HG03460 (cell line): Measurements from ENCODE around the gene ERGIC1.

Experiments
- ATAC-seq: cut with Tn5 transposase; IDR thresholded peaks from one replicate; pipeline ENCODE4 v1.9.1; 2021; ENCODE audit not compliant: unreplicated experiment

The ERGIC1 gene

DNA sequence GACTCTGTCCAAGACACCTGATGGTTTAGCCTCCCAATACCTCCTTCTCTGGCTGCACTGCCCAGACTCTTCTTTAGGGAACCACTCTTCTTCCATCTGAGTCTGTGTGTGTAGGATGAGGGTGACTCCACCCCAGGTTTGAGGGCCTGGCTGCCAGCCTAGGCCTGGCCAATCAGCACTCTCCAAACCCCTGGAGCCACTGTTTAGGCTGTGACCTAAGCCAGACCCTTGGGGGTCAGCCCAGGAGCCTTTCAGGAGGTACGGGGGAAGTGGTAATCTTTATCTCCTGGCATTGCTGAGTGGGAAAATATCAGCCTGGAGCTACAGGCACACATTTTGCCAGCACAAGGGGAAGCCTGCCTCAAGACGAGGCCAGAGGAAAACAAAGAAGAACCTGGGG, 6.2 kb upstream of the ERGIC1 start:
- no peak for ATAC-seq

DNA sequence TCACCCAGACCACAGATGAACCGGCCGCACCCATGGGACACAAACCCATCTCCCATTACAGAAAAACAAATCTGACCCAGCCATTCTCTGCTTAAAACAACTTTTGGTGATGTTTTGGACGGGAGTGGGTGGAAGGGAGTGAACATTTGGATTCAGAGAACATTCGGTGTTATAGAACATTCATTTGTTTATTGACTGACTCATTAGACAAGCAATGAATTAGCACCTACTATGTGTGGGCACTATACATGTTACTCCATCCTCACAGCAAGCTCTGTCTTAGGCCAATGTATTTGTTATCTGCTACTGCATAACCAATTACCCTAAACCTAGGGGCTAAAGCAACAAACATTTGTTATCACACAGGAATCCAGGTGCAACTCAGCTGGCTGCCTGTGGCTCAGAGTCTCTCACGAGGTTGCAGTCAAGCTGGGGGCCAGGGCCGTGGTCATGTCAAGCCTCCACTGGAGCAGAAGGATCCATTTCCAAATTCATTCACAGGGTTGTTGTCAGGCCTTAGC, 5.1 kb upstream of the ERGIC1 start:
- ATAC-seq: no peak

DNA sequence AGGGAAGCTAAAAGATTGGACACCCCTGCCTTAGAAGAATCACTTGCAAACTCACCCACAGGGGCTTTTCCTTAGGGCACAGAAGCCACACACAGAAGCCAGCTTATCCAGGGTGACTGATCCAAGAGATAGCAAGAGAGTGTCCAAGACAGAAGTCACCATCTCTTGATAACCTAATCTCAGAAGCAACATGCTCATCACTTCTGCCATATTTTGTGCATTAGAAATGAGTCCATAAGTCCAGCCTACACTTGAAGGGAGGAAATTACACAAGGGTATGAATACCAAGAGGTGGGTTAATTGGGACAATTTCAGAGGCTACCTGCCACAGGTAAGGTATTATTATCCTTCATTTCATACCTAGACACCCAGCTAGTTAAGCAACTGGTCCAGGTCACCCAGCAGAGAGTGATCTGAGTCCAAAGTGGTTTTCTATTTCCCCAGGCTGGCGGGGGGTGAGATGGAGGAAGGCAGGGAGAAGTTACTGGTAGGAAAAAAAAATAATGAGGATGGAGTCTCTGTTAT, 3.7 kb upstream of the ERGIC1 start:
- no peak for ATAC-seq

DNA sequence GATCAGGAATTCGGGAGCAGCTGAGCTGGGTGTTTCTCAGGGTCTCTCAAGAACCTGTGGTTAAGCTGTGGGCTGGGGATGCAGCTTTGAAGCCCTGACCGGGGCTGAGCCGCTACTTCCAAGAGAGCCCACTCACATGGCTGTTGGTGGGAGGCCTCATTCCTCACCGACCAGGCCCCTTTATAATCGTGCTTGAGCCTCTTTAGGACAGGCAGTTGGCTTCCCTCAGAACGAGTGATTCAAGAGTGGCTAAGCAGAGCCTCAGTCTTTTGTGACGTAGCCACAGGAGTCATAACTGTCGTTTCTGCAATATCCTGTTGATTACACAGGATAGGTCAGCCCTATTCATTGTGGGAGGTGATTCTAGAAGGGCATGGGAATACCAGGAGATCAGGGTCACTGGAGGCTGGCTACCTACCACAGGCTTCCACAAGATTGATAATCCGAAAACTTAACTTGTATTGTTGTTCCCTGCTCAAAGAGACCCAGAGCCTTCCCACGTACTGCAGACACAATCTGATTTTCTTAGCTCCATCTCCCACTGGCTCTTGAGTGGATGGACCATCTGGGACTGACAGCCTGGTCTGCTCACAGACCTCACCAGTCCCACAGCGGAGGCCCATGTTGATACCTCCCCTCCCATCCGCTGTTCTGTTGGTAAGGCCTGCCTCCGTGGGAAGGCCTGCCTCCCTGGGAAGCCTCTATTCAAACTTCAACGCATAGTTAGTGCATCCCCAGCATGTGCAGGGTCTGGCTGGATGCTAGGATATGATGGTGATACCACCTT, 3.0 kb upstream of the ERGIC1 start:
- ATAC-seq: no peak

- no peak for ATAC-seq
These were observed 1.4 kb upstream of the ERGIC1 start for GRCh38 chr5:172832383-172833315.

GRCh38 chr5:172833372-172833685, 722 bp upstream of the ERGIC1 start:
- no peak for ATAC-seq

- no peak for ATAC-seq
These were observed 601 bp downstream of the ERGIC1 start for GRCh38 chr5:172834415-172835289.

GRCh38 chr5:172835290-172835993, 1.4 kb downstream of the ERGIC1 start:
- ATAC-seq: no peak

DNA sequence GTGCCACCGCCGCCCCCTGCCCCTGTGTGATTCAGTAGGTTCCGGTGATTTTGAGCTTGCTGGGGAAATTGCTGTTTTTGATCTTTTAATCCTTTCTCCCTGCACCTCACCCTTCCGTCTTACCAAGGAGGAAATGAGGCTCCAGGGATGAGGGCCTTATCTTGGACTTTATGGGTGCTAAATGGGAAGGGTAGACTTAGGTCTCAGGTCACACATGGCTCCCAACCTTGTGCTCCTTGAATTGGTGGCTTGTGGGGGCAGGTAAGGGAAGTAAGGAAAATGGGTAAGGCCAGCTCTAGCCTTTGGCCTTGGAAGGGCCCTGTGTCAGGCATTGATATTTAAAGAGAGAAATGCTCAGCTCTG, 1.9 kb downstream of the ERGIC1 start:
- ATAC-seq: no peak

GRCh38 chr5:172837640-172838039, 3.6 kb downstream of the ERGIC1 start:
- peak; percentile 74 for ATAC-seq

DNA sequence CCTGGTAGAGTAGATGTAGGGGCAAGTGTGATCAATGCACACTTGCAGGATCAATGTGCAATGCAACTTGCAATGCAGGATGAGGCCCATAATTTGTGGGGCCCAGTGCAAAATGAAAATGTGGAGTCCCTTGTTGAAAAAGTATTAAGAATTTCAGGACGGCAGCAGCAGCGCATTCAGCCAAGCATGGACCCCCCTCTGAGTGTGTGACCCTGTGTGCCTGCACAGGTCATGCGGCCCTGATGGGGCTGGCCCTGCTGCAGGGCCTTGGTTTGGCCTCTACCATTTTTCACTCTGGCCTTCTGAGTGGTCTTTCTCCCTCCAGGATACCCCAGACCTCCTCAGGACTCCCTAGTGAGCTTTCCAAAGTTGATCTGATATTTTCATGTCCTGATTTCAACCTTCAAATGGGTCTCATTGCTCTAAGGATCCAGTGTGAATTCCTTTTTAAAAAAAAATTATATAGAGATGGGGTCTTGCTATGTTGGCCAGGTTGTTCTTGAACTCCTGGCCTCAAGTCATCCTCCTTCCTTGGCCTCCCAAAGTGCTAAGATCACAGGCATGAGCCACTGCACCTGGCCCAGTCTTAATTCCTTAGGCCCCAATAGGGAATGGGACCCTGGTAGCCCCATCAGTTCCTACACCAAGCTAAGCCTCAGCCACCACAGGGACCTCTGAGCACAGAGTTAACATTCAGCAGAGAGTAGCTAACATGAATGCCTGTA, 4.3 kb downstream of the ERGIC1 start:
- no peak for ATAC-seq

DNA sequence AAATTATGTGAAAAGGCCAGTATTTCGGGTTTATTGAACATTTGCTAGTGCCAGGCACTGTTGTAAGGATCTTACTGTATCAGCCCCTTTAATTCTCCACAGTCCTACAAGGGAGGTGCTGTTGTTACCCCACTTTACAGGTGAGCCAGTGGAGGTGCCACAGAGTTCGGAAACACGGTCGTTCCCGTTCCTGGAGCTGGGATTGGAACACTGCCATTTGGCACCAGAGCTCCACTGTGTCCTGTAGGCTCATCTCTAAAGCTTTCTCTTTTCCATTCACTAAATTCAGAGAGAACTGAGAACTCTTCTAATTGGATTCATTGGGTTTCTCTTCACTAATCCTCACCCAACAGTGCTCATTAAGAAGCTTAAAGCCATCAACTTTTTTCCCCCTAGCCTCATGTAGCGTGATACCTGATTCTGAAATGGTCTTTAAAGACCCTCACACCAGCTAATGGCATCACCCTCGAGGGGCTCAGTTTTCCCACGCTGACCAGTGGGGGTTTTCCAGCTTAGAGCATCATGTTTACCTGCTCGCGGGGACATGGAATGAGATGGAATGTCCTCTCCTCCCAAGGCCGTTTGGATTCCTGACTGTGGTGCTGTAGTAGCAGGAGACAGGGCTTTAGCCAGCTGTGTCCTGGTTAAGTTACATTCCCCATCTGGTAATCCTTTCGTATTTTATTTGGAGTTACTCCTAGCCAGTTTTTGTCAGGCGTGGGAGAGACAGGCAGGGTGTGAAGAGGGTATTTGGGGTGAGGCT, 5.8 kb downstream of the ERGIC1 start:
- no peak for ATAC-seq

DNA sequence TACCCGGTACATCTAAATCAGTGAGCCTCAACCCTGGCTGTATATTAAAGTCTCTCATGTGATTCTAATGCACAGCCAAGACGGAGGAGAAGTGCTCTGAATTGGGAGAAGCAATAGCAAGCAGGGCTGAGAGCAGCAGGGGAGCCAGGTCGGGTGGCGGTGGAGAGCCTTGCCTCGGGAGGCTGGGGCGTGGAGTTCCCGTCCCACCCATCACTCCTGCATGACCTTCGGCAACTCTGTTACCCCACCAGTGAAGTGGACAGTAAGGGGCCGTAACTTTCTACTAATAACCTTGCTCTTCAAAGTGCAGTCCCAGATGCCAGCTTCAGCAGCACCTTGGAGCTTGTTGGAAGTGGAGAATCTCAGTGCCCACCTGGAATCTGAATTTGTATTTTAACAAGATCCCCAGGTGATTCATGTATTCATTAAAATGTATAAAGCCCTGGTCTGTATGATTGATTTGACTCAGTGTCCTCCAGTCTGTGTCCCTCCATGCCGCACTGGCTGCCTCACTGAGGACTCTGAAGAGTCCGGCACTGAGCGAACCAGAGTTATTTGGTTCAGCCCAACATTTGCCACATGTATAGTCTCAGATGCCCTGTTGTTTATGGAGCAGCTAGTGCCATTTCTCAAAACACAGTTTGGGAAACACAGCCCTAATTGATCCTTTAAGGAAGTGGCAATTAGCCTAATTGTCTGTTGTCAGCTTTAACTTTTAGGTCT, 6.5 kb downstream of the ERGIC1 start:
- ATAC-seq: no peak

DNA sequence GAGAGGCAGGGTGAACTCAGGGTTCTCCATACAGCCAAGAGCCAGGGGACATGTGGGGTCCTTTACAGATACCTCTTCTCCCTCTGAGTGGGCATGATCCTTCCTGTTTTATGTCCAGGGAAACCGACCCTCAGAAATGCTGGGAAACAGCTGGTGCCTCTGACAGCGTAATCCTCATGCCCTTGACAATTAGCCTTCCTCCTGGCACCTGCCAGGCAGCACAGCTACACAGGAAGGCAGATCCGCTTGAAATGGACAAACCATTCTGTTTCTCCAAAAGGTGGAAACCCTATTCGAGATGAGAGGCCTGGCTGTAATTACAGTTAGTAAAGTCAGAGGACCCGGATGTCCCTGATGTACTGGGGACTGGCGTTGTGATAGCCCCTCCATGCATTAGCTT, 7.2 kb downstream of the ERGIC1 start:
- no peak for ATAC-seq

DNA sequence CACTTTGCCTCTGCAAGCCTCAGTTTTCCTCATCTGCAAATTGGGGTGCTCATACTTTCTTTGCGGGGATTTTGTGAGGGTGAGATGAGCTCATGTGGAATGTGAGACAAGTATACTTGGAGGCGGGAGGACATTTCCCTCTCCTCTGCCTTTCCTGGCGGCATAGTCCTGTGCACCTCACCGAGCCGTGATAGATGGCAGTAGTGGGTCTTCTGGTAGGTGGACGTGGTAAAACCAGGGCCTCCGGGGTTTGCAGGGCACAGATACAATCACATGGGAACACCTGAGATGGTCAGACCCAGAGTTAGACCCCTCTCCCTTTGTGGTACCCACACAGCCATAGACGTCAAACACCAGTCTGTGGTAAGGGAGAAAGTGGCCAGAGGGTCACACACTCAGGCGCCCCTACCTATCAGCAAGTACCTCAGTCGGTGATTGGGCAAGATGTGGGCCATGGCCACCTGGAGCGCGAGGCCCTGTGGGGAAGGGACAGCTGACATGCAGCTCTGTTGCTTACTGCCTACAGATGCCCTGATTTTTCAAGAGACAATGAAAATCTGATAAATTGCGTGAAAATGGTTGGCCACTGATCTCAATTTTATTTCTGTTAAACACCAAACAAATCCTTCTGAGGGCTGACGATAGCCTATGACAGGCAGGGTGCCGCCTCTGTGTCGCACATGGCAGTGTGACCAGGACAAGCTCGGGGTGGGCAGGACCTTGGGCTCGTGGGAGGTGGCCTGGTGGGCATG, 9.9 kb downstream of the ERGIC1 start:
- no peak for ATAC-seq

DNA sequence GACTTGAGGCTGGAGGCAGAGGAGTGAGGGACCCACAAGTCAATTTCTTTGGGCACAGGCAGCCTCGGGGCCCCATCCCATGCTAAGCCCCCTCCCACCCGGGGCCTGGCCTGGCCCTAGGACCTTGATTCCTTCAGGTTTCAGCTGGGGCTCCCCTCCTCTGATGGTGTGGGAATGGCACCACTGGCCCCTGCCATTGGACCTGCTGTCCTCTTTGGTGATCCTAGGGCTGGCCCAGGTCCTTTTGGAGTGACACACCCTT, 10.5 kb downstream of the ERGIC1 start:
- ATAC-seq: no peak

- ATAC-seq: no peak
These were observed 11.1 kb downstream of the ERGIC1 start for GRCh38 chr5:172845154-172845553.

DNA sequence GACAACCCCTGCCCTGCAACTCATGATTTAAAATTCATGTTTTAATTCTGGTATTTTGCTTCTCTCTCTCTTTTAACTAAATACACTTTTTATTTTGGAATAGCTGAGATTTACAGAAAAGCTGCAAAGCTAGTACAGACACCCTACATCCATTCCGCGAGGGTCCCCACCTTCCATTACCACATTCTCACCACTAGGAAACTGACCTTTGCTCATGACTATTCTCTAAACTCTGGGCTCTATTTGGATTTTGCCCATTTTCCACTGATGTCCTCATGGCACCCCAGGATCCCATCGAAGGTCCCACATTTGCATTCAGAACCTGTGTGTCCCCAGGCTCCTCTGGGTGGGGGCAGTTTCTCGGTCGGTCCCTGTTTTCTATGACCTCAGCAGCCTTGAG, 11.5 kb downstream of the ERGIC1 start:
- no peak for ATAC-seq
